ENCODE data around the gene SSR3.

DNA sequence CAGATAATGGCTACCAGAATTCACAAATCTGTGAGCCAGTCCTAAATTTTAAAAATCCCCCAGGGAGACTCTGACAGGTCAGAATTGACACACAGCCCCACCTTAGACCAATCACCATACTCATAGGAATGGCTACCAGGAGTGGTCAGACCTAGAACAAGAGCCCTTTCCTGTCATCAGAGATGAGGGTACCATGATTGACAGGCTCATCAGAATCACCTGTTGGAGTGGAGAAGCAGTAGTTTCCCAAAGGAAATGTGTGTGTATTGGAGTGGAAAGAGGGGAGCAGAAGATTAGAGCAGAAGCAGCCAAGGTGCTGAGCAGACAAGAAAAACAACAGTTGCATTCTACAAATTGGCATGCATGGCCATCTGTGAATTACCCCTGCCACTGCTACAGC, 27.0 kb upstream of the SSR3 start:
- TF ChIP-seq, protein P1, sequence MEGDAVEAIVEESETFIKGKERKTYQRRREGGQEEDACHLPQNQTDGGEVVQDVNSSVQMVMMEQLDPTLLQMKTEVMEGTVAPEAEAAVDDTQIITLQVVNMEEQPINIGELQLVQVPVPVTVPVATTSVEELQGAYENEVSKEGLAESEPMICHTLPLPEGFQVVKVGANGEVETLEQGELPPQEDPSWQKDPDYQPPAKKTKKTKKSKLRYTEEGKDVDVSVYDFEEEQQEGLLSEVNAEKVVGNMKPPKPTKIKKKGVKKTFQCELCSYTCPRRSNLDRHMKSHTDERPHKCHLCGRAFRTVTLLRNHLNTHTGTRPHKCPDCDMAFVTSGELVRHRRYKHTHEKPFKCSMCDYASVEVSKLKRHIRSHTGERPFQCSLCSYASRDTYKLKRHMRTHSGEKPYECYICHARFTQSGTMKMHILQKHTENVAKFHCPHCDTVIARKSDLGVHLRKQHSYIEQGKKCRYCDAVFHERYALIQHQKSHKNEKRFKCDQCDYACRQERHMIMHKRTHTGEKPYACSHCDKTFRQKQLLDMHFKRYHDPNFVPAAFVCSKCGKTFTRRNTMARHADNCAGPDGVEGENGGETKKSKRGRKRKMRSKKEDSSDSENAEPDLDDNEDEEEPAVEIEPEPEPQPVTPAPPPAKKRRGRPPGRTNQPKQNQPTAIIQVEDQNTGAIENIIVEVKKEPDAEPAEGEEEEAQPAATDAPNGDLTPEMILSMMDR (IDR thresholded peaks at IDR 0.05) = no peak
- TF ChIP-seq POLR2A (IDR thresholded peaks at IDR 0.05) = no peak

Measured in esophagus squamous epithelium (tissue), 4 donors.